GOT3 (cell line): ENCODE measurements around the gene MDP1.

ENCODE experiments used
- DNase-seq: peaks from one replicate; lab custom pipeline; 2025; ENCODE audit warnings: mixed read lengths; lab: John Stamatoyannopoulos, UW

The MDP1 gene

DNA sequence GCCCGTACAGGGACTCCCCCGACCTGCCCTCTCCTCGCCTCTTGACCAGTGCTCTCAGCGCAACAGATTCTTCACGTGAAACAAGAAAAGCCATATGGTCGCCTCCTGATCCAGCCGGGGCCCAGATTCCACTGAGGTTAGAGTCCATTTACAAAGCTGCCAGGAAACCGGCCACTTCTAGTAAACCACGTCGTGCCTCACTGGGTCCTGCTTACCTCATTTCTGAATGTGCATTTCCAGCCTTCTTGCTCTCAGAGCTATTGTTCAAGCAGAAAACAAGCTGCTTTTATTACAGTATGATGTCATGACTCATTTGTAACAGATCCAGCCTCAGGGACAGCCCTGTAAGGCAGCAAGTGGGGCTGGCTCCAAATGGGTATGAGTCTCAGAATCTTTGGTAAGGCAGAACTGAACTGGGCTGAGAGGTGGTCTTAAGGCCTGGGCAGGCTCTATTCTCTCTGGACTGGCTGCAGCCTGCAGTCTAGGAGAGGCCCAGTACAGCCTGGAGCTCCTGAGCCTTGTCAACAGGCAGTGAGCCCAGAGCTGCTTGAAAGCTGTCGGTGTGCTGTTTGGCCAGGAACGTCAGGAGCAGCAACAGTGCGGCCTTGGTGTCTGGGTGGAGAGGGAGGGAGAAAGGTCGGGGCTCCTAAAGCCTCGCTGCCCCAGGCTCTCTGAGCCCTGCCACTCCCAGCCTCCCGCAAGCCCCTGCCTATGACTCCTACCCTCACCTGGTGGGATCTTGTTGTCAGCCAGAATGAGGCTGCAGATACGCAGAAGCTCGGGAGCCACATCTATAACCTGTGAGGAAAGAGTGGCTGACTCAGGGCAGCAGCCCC, 35.7 kb downstream of the MDP1 start:
- DNase-seq: no peak

DNA sequence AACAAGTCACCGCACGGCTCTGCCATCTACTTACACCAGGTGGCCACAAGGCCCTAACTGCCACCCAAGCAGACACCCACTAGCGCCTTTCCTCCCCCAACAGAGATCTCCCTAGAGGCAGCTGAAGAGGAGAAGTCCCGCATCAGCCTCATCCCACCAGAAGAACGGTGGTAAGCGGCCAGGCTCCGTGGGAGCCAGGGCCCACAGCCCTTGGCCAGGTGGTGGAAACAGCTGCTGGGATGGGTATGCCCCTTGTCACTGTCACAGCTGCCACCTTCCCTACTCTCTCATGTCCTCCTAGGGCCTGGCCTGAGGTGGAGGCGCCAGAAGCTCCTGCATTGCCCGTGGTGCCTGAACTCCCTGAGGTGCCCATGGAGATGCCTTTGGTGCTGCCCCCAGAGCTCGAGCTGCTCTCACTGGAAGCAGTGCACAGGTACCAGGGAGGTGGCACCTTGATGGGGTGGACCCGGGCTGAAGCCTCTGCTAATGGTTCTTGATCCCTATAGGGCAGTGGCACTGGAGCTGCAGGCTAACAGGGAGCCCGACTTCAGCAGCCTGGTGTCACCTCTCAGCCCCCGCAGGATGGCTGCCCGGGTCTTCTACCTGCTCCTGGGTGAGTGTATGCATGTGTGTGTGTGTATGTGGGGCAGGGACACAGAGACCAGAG, 36.4 kb downstream of the MDP1 start:
- no peak for DNase-seq

DNA sequence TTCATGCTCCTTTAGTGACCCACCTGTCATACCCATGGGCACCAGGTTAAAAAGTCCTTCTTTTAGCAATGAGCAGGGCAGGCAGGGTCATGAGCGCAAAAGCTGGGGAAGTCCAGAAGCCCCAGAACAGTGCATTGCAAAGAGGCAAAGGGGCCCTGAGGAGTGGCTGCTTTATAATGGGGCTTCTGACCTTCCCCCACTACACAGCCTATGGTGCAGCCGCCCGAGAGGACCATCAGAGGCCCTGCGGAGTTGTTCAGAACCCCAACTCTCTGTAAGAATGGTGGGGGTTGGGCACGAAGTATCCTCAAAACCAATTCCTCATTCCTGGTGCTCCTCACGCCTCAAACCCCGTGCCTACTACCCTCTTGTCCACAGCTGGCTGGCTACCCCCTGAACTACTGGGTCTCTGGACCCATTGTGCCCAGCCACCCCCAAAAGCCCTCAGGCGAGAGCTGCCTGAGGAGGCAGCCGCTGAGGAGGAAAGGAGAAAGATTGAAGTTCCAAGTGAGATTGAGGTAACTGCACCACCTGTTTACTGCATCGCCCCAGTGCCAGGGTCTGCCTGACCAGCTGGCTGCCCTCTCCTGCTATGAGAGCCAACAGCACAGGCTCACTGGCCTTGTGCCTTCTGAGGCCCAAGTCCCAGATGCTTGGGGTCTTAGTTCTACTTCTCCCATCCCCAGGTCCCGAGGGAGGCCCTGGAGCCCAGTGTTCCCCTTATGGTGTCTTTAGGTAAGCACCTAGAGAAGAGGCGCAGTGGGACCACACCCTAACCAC, 37.3 kb downstream of the MDP1 start:
- DNase-seq: no peak

DNA sequence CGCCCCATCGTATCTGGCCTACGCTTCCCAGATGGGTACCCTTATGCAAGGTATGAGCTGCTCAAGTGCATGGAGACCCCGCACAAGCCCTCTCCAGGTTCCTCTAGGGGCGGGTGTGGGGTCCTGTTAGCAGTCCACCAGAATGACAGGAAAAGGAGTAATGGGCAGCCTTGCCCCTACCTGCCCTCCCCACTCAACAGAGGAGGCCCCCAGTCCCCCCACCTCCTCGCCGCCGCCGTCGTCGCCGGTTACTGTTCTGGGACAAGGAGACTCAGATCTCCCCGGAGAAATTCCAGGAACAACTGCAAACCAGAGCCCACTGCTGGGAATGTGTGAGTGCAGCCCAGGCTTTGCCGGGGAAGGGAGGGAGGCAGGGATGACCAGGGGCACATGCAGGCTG, 38.0 kb downstream of the MDP1 start:
- no peak for DNase-seq

DNA sequence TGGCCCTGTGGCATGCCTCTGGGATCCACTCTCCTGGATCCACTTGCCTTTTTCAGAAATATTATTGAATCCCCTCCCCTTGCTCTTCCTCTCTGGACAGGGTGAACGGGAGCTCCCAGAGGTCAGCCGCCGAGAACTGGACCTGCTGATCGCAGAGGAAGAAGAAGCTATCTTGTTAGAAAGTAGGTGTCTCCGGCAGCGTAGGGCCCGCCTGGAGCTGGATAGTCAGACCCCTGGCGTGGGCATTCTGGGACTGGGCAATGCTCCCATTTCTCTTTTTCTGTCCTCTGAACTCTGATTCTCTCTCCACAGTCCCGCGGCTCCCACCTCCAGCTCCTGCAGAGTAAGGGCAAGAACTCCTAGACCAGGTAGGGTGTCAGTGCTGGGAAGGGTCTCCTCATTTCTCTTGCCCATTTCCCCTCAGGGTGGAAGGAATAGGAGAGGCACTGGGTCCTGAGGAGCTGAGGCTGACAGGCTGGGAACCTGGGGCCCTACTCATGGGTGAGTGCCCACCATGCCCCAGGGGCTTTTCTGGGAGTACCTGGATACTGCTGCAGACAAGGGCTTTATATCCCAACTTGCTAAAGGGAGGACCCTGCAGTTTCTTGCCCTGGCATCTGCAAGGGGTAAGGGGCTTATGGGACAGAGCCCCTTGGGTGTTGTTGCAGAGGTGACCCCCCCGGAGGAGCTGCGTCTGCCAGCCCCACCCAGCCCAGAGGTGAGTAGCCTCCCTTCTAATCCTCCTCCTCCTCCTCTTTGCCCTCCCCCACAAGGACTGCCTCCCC, 38.6 kb downstream of the MDP1 start:
- no peak for DNase-seq

DNA sequence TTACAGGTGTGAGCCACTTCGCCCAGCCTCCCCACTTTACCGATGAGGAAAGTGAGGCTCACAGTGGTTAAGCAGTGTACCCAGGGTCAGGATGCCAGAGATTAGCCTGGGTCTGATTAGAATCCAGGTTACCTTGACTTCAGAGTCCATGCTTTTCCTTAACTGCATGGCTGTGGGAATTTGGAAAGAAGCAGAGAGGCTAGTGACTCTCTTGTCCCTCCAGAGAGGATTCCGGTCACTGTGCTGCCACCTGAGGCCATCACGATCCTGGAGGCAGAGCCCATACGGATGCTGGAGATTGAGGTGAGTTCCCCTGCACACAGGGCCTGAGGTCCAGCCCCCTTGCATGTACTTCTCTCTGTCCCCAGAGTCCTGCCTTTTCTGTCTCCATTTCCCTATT, 39.3 kb downstream of the MDP1 start:
- DNase-seq: no peak

DNA sequence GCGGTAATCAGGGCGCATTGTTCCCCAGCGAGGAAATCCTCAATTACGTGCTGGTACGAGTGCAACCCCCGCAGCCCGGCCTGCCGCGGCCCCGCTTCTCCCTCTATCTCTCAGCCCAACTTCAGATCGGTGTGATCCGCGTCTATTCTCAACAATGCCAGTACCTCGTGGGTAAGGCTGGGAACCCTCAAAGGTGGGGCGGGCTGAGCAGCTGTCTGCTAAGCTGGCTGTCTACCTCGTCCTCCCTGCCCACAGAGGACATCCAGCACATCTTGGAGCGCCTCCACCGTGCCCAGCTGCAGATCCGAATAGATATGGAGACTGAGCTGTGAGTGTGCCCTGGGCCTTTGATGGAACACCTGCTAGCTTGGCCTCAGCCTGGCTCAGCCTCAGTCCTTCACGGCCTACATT, 43.0 kb downstream of the MDP1 start:
- no peak for DNase-seq

DNA sequence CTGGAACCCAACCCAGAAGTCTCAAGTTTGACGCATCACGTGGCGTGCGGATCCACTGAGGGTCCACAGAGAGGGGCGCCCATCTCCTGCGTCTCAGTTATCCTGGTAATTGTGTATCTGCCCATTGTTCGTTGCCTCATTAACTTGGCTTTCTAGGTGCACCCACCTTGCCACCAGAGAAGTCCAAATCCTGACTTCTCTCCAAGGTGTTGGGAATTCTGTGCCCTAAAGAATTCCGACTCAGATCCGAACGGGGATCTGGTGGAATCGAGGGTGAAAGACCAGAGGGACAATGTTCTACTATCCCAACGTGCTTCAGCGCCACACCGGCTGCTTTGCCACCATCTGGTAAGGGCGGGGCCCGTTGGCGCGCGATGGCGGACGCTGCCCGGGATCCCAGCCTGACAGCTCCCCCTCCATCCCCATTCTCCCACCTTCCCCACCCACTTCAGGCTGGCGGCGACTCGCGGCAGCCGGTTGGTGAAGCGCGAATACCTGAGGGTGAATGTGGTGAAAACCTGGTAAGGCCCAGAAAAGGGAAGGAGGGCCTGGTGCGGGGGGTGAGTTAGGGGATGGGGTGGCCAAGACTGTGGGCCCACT, 43.5 kb downstream of the MDP1 start:
- DNase-seq: no peak

DNA sequence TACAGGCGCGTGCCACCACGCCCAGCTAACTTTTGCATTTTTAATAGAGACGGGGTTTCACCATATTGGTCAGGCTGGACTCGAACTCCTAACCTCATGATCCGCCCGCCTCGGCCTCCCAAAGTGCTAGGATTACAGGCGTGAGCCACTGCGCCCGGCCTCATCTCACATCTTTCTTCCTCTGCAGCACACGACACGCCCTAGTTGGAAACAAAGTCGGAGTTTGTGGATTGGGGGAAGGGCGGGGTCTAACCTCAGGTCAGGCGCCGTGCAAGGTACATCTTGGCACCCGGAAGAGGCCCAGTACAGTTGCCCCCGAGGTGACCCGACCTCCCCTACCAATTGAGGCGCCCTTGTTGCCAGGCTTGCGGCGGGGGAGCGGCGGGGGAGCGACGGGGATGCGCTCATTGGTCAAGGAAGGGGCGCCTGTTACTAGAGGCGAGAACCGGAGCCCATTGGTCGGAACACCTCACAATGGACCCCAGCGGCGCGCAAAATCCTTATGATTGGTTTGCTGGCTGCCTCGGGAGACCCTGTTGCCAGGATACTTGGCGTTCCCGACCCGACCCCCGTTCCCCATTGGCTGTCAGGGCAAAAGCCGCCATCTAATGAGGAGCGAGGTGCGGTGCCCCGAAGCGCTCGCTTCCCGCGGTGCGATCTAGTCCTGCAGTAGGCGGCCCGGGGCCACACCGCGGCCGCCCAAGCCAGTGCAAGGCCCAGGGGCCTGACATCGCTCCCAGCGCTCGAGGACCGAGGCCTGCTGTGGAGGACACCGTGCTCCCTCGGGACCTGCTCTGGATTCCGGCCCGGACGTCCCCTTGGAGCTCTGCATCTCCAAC, 44.2 kb downstream of the MDP1 start, which contains the start of gene REC8:
REC8 (plus strand) TSS at position 659 of the 839 bp plus-strand sequence. CDS start 473 bp downstream, outside the sequence.
- no peak for DNase-seq

DNA sequence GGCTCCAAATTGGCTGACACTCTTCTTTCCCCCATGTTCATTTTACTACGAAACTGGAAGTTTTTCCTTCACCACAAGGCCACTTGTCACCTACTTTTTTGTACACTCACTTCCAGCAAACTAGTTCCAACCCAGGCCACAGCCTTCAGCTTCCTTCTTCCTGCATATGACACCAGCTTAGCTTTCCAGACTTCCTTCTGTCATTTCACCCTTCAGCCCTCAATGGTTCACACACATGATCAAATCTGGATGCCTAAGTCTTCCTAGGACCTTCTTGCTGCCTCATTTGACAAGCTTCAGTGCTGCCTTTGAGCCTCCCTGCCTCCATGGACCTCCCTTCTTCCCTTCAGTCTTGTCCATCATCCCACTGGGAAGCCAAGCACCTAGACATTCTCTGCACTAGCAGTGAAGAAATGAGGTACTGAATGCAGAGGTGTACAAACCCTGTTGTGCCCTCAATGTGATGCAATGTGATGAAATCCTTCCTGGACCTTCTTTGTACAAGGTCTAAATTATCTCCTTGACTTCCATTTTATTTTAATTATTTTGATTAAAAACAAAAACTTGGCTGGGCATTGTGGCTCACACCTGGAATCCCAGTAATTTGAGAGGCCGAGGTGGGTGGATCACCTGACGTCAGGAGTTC, 48.3 kb downstream of the MDP1 start:
- no peak for DNase-seq

DNA sequence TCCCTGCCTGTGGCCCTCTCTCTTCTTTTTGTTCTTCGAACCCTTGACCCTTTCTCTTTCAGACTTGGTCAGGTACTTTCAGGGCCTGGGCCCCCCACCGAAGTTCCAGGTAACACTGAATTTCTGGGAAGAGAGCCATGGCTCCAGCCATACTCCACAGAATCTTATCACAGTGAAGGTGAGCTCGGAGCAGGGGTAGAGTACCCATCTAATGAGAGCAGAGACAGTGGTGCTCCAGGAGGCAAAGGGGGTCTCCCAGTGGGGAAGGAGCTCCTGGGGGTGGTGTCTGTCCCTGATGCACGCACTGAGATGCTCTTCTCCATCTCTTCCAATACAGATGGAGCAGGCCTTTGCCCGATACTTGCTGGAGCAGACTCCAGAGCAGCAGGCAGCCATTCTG, 50.1 kb downstream of the MDP1 start:
- DNase-seq: no peak

DNA sequence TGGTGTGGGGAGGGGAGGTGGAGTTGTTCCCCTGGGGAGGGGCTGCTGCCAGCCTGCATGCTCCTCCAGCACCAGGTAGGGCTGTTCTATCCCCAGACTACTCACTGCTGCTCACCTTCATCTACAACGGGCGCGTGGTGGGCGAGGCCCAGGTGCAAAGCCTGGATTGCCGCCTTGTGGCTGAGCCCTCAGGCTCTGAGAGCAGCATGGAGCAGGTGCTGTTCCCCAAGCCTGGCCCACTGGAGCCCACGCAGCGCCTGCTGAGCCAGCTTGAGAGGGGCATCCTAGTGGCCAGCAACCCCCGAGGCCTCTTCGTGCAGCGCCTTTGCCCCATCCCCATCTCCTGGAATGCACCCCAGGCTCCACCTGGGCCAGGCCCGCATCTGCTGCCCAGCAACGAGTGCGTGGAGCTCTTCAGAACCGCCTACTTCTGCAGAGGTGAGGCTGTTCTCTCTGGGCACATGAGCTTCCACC, 51.3 kb downstream of the MDP1 start:
- no peak for DNase-seq
